NCI-H2081 treated with DMSO at 0.1 percent for 48 hours (cell line): ENCODE results near the gene RSPRY1.
"Not testable (repeated sequence)": the region's sequence is repeated elsewhere in the genome, so short reads cannot be mapped to it uniquely, and the experiment has no call there.

ENCODE experiments used
- DNase-seq: peaks from one replicate; lab custom pipeline; 2025; lab: John Stamatoyannopoulos, UW

Gene RSPRY1

DNA sequence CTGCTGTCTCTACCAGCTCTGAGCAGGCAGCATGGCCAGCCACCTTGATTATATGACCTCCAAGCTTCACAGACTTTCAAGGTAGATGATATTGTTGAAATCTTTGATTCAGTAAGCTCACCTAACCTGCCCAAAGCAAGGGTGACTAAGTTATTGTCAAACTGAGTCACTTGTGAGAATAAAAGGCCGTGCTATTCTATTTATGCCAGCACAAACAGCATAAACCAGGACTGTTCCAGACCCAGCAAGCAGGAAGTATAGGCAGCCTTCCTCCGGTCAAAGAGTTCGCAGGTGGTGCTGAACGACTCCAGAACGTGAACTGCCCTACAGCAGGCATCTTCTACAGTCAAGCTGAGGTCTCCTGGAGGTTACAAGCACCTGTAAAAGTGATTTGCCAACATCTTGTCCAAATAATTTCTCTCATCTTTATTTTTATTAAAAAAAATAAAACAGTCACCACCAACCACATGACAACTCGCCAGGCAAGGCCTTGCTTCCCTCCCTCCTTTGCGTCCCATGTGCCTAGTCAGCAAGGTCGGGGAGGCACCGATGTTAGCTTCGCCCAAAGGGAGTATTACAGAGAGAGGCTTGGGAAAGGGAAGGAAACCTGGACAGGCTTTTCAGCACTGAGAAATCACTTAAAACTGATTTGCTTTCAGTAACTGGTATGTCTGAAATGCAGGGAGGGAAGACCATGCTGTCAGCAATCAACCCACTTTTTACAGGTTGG is 69.7 kb downstream of the RSPRY1 start:
- DNase-seq, result no peak

DNA sequence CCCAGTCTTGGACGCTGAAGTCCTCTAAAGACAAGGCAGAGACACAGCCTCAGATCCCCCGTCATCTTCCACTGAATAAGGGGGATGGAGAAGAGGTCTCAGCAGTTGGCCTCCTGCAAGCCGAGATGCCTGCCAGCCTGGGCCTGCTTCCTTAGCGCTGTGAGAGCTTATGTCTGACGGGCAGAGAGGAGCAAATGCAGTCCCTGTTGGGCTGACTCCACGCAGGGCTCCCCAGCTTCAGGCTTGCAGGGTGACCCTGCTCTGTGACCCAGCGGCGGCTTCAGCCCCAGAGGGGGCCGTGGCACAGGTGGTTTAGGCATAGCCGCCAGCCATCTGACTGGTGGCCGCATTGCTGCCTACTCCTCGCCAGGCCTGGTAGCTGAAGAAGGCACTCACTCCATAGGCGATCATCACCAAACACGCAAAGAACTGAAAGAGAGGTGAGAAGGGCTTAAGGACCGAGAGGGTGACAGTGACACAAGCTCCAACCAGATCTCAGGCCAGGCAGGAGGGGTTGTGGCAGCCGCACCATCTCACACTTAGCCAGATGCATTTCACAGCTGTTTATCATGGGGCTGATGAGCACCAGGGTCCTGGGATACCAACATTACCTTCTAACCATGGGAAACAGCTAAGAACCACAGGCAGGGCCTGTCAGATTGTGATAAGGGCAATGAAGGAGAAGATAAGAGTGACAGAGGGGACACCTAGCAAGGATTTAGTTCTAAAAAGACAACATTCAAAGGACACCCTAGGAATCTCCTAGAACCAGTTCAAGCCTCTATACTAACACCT is 70.7 kb downstream of the RSPRY1 start:
- no peak for DNase-seq

DNA sequence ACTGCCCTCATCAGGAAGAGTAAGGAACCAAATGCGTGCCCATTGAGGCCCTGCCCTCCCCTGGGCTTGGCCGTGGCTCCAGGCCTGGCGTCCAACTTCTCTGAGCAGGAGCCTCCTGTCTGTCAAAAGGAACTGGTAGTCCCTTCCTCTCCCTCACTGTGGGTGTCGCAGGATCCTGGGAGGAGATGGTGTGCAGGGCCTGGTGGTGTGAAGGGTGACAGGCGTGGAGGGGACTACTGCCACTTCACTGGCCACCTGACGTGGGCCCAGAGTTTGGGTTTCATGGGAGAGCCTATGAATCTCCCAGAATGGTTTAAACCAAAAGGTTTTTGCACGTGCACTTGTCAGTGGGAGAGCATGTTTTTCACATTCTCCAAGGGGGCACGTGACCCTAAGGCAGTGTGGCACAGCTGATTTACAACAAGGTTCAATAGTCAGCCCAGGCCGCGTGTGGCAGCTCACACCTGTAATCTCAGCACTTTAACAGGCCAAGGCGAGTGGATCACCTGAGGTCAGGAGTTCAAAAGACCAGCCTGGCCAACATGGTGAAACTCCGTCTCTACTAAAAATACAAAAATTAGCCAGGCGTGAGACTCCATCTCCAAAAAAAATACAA is 71.4 kb downstream of the RSPRY1 start:
- DNase-seq, result no peak

DNA sequence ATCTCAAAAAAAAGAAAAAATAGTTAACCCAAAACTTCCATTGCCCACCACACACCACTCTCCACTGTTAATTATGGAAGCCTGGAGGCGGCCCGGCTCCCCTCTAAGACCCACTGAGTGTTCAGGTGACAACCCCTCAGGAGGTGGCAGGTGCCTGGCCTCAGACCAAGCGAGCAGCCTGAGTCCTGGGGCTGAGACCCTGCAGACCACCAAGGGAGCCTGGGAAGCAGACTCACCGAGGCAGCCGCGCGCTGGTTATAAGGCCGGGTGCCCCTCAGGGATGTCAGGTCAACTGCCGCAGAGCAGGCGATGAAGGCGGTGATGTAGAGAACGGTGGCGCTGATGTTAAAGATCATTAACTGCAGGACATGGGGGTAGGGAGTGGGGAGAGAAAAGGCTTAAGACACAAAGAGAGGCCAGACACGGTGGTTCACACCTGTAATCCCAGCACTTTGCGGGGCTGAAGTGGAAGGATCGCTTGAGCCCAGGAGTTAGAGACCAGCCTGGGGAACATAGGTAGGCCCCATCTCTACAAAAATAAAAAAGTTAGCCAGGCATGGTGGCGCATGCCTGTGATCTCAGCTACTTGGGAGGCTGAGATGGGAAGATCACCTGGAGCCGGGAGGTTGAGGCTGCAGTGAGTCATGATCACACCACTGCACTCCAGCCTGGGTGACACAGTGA is 72.2 kb downstream of the RSPRY1 start:
- DNase-seq, result no peak

DNA sequence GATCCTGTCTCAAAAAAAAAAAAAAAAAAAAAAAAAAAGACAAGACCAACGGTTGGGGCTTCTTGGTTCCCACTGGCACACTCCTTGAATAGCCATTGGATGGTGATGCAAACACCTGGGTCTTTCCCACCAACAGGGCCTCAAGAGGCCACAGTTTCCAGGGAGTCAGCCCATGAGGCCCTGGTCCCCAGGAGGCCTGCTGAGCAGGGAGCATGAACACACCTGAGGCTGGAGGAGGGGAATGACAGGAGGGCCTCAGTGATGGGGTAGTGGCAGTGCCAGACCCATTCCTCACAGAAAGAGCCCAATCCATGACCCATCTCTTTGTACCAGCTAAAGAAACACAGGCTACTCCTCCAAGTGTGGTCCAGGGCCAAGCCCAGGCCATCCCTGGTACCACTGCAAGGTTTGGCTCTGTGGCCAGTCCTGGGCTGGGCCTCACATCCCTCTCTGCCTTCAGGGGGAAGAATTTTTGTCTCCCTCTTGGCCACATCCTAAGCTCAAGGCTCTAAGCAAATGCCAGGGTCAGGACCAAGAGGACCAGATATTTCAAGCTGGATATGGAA is 72.9 kb downstream of the RSPRY1 start:
- DNase-seq, result no peak

- DNase-seq, result no peak
Measured at GRCh38 chr16:57260294-57260929, 74.3 kb downstream of the RSPRY1 start.

DNA sequence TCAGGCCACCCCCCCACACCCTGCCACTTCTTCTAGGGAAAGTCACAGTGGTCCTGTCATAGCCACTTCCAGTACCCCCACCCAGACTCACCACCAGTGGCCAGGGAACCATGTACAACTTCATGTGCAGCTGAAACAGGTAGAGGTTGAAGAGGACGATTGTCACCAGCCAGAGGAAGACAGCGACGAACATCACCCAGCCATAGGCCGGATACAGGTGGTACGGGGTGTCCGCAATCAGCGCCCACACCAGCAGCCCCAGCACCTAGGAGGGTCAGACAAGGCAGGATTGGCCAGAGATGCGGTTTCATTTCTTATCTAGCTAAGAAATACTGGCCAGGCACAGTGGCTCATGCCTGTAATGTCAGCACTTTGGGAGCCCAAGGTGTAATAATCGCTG is 75.7 kb downstream of the RSPRY1 start:
- DNase-seq, result no peak

GRCh38 chr16:57262841-57263540 is 76.9 kb downstream of the RSPRY1 start:
- DNase-seq, result no peak

- no peak for DNase-seq
Measured at GRCh38 chr16:57263541-57264351, 77.6 kb downstream of the RSPRY1 start.

DNA sequence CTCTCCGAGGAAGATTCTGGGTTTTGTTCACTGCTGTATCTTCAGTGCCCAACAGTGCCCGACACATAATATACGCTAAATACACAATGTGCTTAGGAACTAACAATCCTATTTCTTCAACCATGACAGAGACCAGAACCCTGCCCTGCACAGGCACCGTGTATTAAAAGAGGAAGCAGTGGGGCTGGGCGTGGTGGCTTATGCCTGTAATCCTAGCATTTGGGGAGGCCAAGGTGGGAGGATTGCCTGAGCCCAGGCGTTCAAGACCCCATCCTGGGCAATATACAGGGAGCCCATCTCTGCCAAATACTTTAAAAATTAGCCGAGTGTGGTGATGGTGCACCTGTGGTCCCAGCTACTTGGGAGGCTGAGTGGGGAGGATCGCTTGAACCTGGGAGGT is 78.3 kb downstream of the RSPRY1 start:
- no peak for DNase-seq

DNA sequence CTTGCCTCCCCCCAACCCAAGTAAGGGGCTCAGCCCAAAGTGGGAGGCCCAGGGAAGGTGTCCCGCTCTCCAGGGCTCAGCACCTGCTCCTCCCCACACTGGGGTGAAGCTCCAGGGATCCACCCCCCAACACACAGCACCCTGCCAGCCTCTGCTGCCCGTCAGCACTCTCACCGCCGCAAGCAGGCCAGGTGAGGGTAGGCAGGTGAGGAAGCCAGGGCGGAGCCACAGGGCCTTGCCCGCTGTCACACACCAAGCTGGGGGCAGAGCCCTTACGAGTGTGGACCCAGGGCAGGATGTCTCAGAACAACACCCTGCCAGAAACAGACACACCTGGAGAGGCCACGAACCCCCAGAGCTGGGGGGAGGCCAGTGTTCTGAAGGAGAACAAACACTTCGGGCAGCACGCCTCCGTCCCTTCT is 78.8 kb downstream of the RSPRY1 start:
- no peak for DNase-seq

GRCh38 chr16:57265850-57266530 is 79.9 kb downstream of the RSPRY1 start:
- no peak for DNase-seq

- no peak for DNase-seq
Measured at GRCh38 chr16:57266531-57267260, 80.6 kb downstream of the RSPRY1 start.

DNA sequence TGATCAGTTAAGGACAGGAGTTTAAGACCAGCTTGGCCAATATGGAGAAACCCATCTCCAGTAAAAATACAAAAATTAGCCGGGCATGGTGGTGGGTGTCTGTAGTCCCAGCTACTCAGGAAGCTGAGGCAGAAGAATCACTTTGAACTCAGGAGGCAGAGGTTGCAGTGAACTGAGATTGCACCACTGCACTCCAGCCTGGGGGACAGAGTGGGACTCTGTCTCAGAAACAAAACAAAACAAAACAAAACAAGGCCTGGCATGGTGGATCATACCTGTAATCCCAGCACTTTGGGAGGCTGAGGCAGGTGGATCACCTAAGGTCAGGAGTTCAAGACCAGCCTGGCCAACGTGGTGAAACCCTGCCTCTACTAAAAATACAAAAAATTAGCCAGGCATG is 81.2 kb downstream of the RSPRY1 start:
- not testable (repeated sequence) for DNase-seq

DNA sequence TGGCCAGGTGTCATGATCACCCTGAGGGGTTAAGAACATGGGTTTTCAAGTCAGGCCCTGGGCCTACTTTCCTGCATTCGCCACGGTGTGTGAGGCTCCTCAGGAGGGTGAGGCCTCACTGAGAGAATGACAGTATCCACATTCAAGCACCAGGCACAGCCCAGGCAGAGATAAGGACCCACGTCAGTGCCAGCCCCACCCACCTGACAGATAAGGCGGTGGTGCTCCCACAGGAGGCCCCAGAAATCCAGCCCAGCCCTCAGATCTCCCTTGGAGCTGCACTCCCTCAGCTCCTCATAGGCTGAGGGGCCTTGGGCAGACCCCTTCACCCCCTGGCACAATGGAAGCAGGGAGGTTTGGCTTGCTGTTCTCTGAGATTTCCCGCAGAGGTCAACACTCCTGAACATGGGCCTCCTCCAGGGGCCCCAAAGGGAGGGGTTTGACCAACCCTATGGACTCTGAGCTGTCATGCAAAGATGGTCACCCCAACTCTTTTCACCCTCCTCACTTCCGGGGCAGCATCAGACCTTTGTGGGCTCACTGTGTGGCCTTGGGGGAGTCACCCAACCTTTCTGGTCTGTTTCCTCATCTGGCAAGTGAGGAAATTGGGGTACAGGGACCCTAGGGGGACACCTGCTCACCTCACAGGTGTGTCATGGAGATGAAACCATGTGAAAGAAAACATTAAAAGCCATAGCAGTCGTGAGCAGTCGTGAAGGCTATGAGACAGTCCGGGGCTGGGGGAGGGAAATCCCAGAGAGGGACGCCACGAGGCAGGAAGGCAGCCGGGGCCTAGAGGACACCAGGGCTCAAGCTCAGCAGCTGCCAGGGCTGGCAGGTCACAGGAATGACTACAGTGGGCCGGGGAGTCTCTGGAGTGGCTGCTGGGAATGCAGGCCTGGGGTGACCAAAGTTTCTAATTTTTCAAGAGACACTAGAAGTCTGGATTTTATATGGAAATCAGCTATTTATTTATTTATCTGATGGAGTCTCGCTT is 83.0 kb downstream of the RSPRY1 start:
- no peak for DNase-seq

DNA sequence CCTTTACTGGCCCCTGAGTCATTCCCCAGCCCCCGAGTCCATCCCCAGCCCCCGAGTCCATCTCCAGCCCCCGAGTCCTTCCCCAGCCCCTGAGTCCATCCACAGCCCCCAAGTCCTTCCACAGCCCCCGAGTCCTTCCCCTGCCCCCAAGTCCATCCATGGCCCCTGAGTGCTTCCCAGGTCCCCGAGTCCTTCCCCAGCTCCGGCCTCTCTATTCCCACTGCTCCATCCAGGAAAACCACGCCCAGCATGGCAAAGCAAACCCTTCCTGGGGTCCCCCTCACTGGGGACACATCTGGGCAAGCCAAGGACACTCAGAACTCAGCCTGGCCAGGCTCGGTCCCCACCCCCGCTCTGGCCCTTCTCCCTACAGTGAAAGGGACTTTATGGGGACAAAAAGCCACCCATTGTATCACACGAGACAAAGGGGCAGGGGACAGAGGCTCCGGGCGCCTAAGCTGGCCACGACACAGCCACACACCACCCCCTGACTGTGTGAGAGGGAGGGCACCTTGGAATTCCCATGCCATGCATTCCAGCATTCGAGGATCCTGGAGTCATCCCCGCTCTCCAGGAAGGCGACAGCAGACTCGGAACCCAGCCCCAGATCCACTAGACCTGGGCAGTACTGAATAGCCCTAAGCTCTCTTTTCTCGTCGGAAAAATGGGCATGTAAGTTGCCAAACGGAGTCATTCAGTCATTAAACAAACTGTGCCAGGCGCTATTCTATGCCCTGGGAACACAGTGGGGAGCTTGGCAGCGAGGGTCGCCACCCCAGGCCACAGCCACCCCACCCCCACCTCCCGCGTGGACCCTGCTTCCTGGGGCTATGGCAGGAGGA is 84.3 kb downstream of the RSPRY1 start:
- no peak for DNase-seq

DNA sequence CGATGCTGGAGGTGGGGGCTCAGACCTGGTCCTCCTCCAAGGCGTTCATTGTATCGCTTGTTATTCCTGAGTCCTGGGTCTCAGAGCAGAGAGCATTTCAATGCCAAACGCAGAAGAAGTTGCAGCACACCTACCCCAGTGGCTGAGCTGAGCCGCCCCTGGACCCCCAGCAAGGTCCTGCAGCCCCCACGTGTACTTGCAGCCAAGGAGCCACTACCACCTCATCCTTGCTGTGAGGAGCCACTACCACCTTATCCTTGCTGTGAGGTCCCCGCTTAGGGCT is 84.9 kb downstream of the RSPRY1 start:
- no peak for DNase-seq
